Neural crest cell (in vitro differentiated cells): ENCODE results near the gene ANO1. TPM values are rescaled to one million over a fixed set of nuclear protein-coding genes. Genes with fewer than 3 reads are reported as not detected.
A peak's percentile ranks its signal among the peaks of the same experiment; 100 is the strongest.

Source experiments
- DNase-seq: peaks from one replicate; pipeline ENCODE4 v3.0.0; 2021; ENCODE audit warnings: low read depth, mixed read lengths, low spot score
- H3K27ac Mint-ChIP-seq: one replicate; pipeline ENCODE4 v1.8.0; 2021; ENCODE audit warnings: mild to moderate bottlenecking, mixed read lengths; ENCODE audit not compliant: unreplicated experiment
- H3K27me3 Mint-ChIP-seq: 2 replicates; pipeline ENCODE4 v1.8.0; 2021; ENCODE audit warnings: low read depth, mild to moderate bottlenecking, mixed read lengths
- H3K36me3 Mint-ChIP-seq: 2 replicates; pipeline ENCODE4 v1.8.0; 2021; ENCODE audit warnings: low read depth, mild to moderate bottlenecking, mixed read lengths
- H3K4me1 Mint-ChIP-seq: 2 replicates; pipeline ENCODE4 v1.8.0; 2021; ENCODE audit warnings: mixed read lengths
- H3K4me3 Mint-ChIP-seq: one replicate; pipeline ENCODE4 v1.8.0; 2021; ENCODE audit warnings: mild to moderate bottlenecking, mixed read lengths
- H3K9me3 Mint-ChIP-seq: 2 replicates; pipeline ENCODE4 v1.8.0; 2021; ENCODE audit warnings: mixed read lengths
- CTCF ChIP-seq: fragments of 200-600 bp; sonication (generic); conservative IDR thresholded peaks from 2 replicates; pipeline ENCODE4 v1.5.0; 2021; ENCODE audit warnings: antibody characterized with exemption, mild to moderate bottlenecking
- total RNA-seq: library from RNA; stranded (reverse); gene quantifications from 2 replicates; pipeline ENCODE4 v1.2.1, GENCODE V29; 2021

ANO1 gene
- total RNA-seq, 1 donor from 2014 or later: not detected

GRCh38 chr11:70204466-70204799, 126.3 kb downstream of the ANO1 start:
- H3K27ac Mint-ChIP-seq: peak overlapping the region; percentile 90
- no peaks in the 10 kb centered on the region for H3K9me3 Mint-ChIP-seq
- peaks cover 27% of the 10 kb centered on the region for H3K4me1 Mint-ChIP-seq
- H3K4me3 Mint-ChIP-seq: peak overlapping the region; percentile 96
- peaks cover 10% of the 10 kb centered on the region for H3K36me3 Mint-ChIP-seq
- peaks cover 18% of the 10 kb centered on the region for H3K27me3 Mint-ChIP-seq
- DNase-seq: no peak
- no peak for TF ChIP-seq CTCF

GRCh38 chr11:70205049-70205725, 127.1 kb downstream of the ANO1 start:
- Mint-ChIP-seq H3K4me3 (peak overlapping the region; percentile 96), H3K27me3 (peaks cover 11% of the 10 kb centered on the region), H3K27ac (no peak overlapping the region), H3K4me1 (peaks cover 31% of the 10 kb centered on the region), H3K36me3 (peaks cover 10% of the 10 kb centered on the region), H3K9me3 (no peaks in the 10 kb centered on the region)
- TF ChIP-seq CTCF: no peak
- no peak for DNase-seq

- H3K27me3 Mint-ChIP-seq: peaks cover 6% of the 10 kb centered on the region
- no peak for DNase-seq
- no peaks in the 10 kb centered on the region for H3K9me3 Mint-ChIP-seq
- H3K4me1 Mint-ChIP-seq: peaks cover 33% of the 10 kb centered on the region
- TF ChIP-seq CTCF: no peak
- peak overlapping the region; percentile 96 for H3K4me3 Mint-ChIP-seq
- no peak overlapping the region for H3K27ac Mint-ChIP-seq
- peaks cover 10% of the 10 kb centered on the region for H3K36me3 Mint-ChIP-seq
Measured at GRCh38 chr11:70205766-70206165, 127.6 kb downstream of the ANO1 start.

GRCh38 chr11:70206226-70206981, 128.3 kb downstream of the ANO1 start:
- peaks cover 3% of the 10 kb centered on the region for H3K27me3 Mint-ChIP-seq
- no peak for DNase-seq
- peaks cover 10% of the 10 kb centered on the region for H3K36me3 Mint-ChIP-seq
- H3K9me3 Mint-ChIP-seq: no peaks in the 10 kb centered on the region
- H3K4me3 Mint-ChIP-seq: peak overlapping the region; percentile 96
- no peak overlapping the region for H3K27ac Mint-ChIP-seq
- no peak for TF ChIP-seq CTCF
- peaks cover 33% of the 10 kb centered on the region for H3K4me1 Mint-ChIP-seq

- TF ChIP-seq CTCF: no peak
- peaks cover 33% of the 10 kb centered on the region for H3K4me1 Mint-ChIP-seq
- no peak for DNase-seq
- no peaks in the 10 kb centered on the region for H3K9me3 Mint-ChIP-seq
- H3K27ac Mint-ChIP-seq: no peak overlapping the region
- H3K36me3 Mint-ChIP-seq: peaks cover 10% of the 10 kb centered on the region
- peaks cover under 1% of the 10 kb centered on the region for H3K27me3 Mint-ChIP-seq
- H3K4me3 Mint-ChIP-seq: peak overlapping the region; percentile 49
Measured at GRCh38 chr11:70206982-70207376, 128.9 kb downstream of the ANO1 start.
